K562 (cell line): Measurements from ENCODE around the gene LMLN. TPM values are rescaled to one million over a fixed set of nuclear protein-coding genes. Genes with fewer than 3 reads are reported as not detected.

ENCODE experiments used
- ARHGAP35 ChIP-seq: fragments of 450-650 bp; IDR thresholded peaks from 2 replicates; pipeline ENCODE4 v1.6.1; 2018; ENCODE audit not compliant: partially characterized antibody
- ATF2 ChIP-seq: sonication (generic); formaldehyde crosslinking; IDR thresholded peaks from 2 replicates; pipeline ENCODE4 v1.8.1; 2022; ENCODE audit warnings: missing genetic modification reagents
- ATF7 ChIP-seq: fragments of 450-650 bp; IDR thresholded peaks from 2 replicates; pipeline ENCODE4 v1.7.1; 2014; ENCODE audit warnings: mild to moderate bottlenecking, moderate library complexity
- CBX3 ChIP-seq, 2 experiments: IDR thresholded peaks; 1 replicate in 1 of 2; 2 replicates in 1 of 2; pipeline ENCODE4 v1.6.1; 2012; ENCODE audit warnings: inconsistent platforms in 2 of 2, low read length in 2 of 2, borderline replicate concordance in 1 of 2, control low read depth in 1 of 2
- CSDE1 ChIP-seq, 2 experiments: fragments of 450-650 bp; IDR thresholded peaks; 2 replicates each; pipeline ENCODE4 v1.6.1; 2016; ENCODE audit warnings: mild to moderate bottlenecking in 1 of 2
- JUN ChIP-seq, 2 experiments: sonication (generic) in 1 of 2; formaldehyde crosslinking in 1 of 2; IDR thresholded peaks; 2 replicates each; pipeline versions ENCODE4 v1.6.1 to v1.8.0; 2012 to 2022; ENCODE audit warnings: borderline replicate concordance in 2 of 2, mild to moderate bottlenecking in 2 of 2, improper control_type of control experiment in 1 of 2, low read depth in 1 of 2, low read length in 1 of 2, missing genetic modification reagents in 1 of 2
- NCOA4 ChIP-seq: fragments of 450-650 bp; IDR thresholded peaks from 2 replicates; pipeline ENCODE4 v1.6.1; 2018; ENCODE audit warnings: mild to moderate bottlenecking; ENCODE audit not compliant: partially characterized antibody
- PRDM10 ChIP-seq: fragments of 450-650 bp; IDR thresholded peaks from 2 replicates; pipeline ENCODE4 v1.6.1; 2018; ENCODE audit not compliant: partially characterized antibody
- RAD51 ChIP-seq: fragments of 450-650 bp; IDR thresholded peaks from 2 replicates; pipeline ENCODE4 v1.7.1; 2016; ENCODE audit warnings: low read depth, mild to moderate bottlenecking, borderline replicate concordance
- TCF3 ChIP-seq: sonication (generic); formaldehyde crosslinking; IDR thresholded peaks from 2 replicates; pipeline ENCODE4 v1.4.0; 2020; ENCODE audit warnings: mild to moderate bottlenecking, missing genetic modification reagents
- TEAD1 ChIP-seq, 2 experiments: fragments of 450-650 bp in 1 of 2; sonication (generic) in 1 of 2; formaldehyde crosslinking; IDR thresholded peaks; 2 replicates each; pipeline versions ENCODE4 v1.4.0 to v1.8.0; 2020 to 2022; ENCODE audit warnings: mild to moderate bottlenecking in 2 of 2, missing genetic modification reagents in 1 of 2
- U2AF2 ChIP-seq: fragments of 200-400 bp; formaldehyde crosslinking; optimal IDR thresholded peaks from 2 replicates; pipeline ENCODE3; 2017; ENCODE audit warnings: low read depth, mild to moderate bottlenecking, low read length
- ZC3H4 ChIP-seq: sonication (generic); formaldehyde crosslinking; IDR thresholded peaks from 2 replicates; pipeline ENCODE4 v1.9.0; 2021; ENCODE audit warnings: missing genetic modification reagents, borderline replicate concordance
- polyA plus RNA-seq, 8 experiments: library from polyadenylated mRNA; depleted of rRNA in 4 of 8; stranded (reverse) in 5 of 8; unstranded in 3 of 8; fragments of >200 nt; fragmentation: Nextera tagmentation in 2 of 8; fragmentation: Illumina TruSeq in 1 of 8; extraction: Ambion mirVana in 2 of 8; extraction: Trizol in 1 of 8; gene quantifications; 2 replicates each; pipeline versions ENCODE4 v1.2.1 to v1.2.3, GENCODE V29; 2011 to 2014; ENCODE audit warnings: inconsistent platforms in 1 of 8, missing spikeins in 1 of 8
- total RNA-seq, 7 experiments: library from RNA; depleted of rRNA in 6 of 7; stranded (reverse); fragments of >200 nt in 6 of 7; fragmentation: Illumina TruSeq in 2 of 7; extraction: Trizol in 2 of 7; gene quantifications; 2 replicates each; pipeline versions ENCODE4 v1.2.1 to v1.2.3, GENCODE V29; 2011 to 2021; ENCODE audit warnings: low replicate concordance in 1 of 7
- TF ChIP-seq, protein P1 (sequence below): fragments of 450-650 bp; formaldehyde crosslinking; IDR thresholded peaks from 2 replicates; pipeline ENCODE4 v1.4.0; 2020; ENCODE audit warnings: mild to moderate bottlenecking, moderate library complexity
- TF ChIP-seq, protein P2 (sequence below): IDR thresholded peaks from 2 replicates; pipeline ENCODE4 v1.6.1; 2011; ENCODE audit warnings: borderline replicate concordance, low read depth, mild to moderate bottlenecking, moderate library complexity, low read length; ENCODE audit not compliant: insufficient read depth, poor library complexity, severe bottlenecking
- TF ChIP-seq, protein P3 (sequence below): fragments of 450-650 bp; IDR thresholded peaks from one replicate; pipeline ENCODE4 v1.6.1; 2018; ENCODE audit warnings: mild to moderate bottlenecking, moderate library complexity; ENCODE audit not compliant: partially characterized antibody

Gene LMLN
- total and polyA plus RNA-seq, 9 of the 15 experiments (the other 6 are each of a cell fraction or from before 2014, with no cell fraction given), result 2.2 to 15.9 (median 6.9) TPM

DNA sequence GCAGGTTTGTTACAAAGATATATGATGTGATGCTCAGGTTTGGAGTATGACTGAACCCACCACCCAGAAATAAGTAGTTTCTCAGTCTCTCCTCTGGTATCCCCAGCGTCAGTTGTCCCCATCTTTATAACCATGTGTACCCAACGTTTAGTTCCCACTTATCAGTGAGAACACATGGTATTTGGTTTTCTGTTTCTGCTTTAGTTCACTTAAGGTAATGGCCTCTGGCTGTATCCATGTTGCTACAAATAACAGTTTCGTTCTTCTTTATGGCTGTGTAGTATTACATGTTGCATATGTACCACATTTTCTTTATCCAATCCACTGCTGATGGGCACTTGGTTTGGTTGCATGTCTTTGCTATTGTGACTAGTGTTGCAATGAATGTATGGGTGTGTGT is 132.3 kb downstream of the LMLN start (continued):
- TF ChIP-seq, protein P1, sequence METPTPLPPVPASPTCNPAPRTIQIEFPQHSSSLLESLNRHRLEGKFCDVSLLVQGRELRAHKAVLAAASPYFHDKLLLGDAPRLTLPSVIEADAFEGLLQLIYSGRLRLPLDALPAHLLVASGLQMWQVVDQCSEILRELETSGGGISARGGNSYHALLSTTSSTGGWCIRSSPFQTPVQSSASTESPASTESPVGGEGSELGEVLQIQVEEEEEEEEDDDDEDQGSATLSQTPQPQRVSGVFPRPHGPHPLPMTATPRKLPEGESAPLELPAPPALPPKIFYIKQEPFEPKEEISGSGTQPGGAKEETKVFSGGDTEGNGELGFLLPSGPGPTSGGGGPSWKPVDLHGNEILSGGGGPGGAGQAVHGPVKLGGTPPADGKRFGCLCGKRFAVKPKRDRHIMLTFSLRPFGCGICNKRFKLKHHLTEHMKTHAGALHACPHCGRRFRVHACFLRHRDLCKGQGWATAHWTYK (CRISPR knock-in tag), result no peak
- TF ChIP-seq ARHGAP35 (no peak), PRDM10 (no peak), ZC3H4 (no peak), CSDE1 (IDR thresholded peaks at IDR 0.05) (no peak), ATF2 (no peak), TEAD1 (CRISPR knock-in tag; IDR thresholded peaks at IDR 0.05) (no peak), TCF3 (peak; percentile 90), U2AF2 (no peak), CBX3 (IDR thresholded peaks at IDR 0.05; ENCODE audit: borderline replicate concordance in 1 of 2, low read length in 2 of 2) (no peak), ATF7 (no peak), JUN (IDR thresholded peaks at IDR 0.05; ENCODE audit: borderline replicate concordance, low read depth, low read length) (no peak), JUN (CRISPR knock-in tag; IDR thresholded peaks at IDR 0.05; ENCODE audit: borderline replicate concordance) (no peak), RAD51 (no peak), NCOA4 (no peak)
- TF ChIP-seq, protein P2, sequence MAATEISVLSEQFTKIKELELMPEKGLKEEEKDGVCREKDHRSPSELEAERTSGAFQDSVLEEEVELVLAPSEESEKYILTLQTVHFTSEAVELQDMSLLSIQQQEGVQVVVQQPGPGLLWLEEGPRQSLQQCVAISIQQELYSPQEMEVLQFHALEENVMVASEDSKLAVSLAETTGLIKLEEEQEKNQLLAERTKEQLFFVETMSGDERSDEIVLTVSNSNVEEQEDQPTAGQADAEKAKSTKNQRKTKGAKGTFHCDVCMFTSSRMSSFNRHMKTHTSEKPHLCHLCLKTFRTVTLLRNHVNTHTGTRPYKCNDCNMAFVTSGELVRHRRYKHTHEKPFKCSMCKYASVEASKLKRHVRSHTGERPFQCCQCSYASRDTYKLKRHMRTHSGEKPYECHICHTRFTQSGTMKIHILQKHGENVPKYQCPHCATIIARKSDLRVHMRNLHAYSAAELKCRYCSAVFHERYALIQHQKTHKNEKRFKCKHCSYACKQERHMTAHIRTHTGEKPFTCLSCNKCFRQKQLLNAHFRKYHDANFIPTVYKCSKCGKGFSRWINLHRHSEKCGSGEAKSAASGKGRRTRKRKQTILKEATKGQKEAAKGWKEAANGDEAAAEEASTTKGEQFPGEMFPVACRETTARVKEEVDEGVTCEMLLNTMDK, result no peak
- TF ChIP-seq, protein P3, sequence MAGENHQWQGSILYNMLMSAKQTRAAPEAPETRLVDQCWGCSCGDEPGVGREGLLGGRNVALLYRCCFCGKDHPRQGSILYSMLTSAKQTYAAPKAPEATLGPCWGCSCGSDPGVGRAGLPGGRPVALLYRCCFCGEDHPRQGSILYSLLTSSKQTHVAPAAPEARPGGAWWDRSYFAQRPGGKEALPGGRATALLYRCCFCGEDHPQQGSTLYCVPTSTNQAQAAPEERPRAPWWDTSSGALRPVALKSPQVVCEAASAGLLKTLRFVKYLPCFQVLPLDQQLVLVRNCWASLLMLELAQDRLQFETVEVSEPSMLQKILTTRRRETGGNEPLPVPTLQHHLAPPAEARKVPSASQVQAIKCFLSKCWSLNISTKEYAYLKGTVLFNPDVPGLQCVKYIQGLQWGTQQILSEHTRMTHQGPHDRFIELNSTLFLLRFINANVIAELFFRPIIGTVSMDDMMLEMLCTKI, result no peak
